GM15510 (cell line): ENCODE data around the gene SAMD1.

Source experiments
- POLR2A ChIP-seq: IDR thresholded peaks from 3 replicates; pipeline ENCODE4 v1.6.1; 2011; ENCODE audit warnings: borderline replicate concordance; ENCODE audit not compliant: insufficient read length; ENCODE audit errors: extremely low read depth

SAMD1 gene

GRCh38 chr19:14051980-14052379 lies 38.6 kb downstream of the SAMD1 start:
- no peak for TF ChIP-seq POLR2A

- no peak for TF ChIP-seq POLR2A
Observed at GRCh38 chr19:14050512-14050911, 40.0 kb downstream of the SAMD1 start.

DNA sequence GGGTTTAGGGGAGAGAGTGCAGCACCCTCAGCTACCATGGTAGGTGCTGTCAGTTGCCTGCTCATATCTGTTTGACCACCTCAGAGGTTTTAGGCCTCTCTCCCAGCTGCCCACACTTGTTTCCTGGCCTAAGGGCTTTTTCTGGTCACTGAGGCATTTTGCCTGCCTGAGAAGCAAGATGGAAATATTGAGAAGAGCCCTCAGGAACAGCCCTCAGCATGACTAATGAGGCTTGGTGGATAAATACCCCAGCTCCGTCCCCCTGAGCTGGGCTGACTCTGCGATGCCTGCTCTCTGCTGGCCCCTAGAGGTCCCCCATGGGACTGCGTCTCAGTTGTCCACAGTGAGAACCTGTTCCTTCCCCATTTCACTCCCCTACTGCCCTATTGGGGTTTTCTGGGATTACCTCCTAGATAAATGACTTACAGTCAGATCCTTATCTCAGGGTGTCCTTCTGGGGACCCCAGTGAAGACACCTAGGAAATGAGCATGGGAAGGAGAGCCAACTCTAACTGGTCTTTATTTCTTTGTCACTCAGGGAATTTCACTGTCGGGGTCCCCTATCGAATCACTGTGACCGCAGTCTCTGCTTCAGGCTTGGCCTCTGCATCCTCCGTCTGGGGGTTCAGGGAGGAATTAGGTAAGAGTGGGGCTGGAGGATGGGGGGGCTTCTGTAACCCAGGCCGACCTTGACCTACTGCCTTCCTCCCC lies 42.0 kb downstream of the SAMD1 start:
- TF ChIP-seq POLR2A: no peak

- no peak for TF ChIP-seq POLR2A
Observed at GRCh38 chr19:14039181-14039580, 51.4 kb downstream of the SAMD1 start.
